T-cell (primary cell): ENCODE results near the gene DNAH8. TPM values are rescaled to one million over a fixed set of nuclear protein-coding genes. Genes with fewer than 3 reads are reported as not detected.

ENCODE experiments used
- ATAC-seq, 4 experiments: fragments of 200-7000 bp in 3 of 4; fragments of 150-1000 bp in 1 of 4; cut with Tn5 transposase; replicated peaks in 1 of 4; 1 replicate in 3 of 4; 2 replicates in 1 of 4; pipeline ENCODE4 v1.10.0; 2021; ENCODE audit warnings: moderate library complexity in 3 of 4, mild to moderate bottlenecking in 2 of 4, moderate number of reproducible peaks in 1 of 4
- CTCF ChIA-PET, 2 donors: fragments of 300-600 bp; sonication (Branson Sonifier 250); formaldehyde crosslinking; loops; one replicate each; lab custom pipeline; 2022; ENCODE audit warnings: antibody characterized with exemption in 2 of 2; lab: Charles Lee
- POLR2A ChIA-PET, 2 donors: fragments of 300-600 bp; sonication (Branson Sonifier 250); formaldehyde crosslinking; loops; one replicate each; lab custom pipeline; 2022; ENCODE audit warnings: antibody characterized with exemption in 2 of 2; lab: Charles Lee
- DNase-seq, 35 experiments: peaks; one replicate each; pipeline versions ENCODE4 v3.0.0 to v3.0.0-alpha.2; 2013 to 2023
- H3K27ac ChIP-seq: one replicate; pipeline ENCODE4 v1.5.1; 2013; ENCODE audit warnings: low read length
- H3K27me3 ChIP-seq, 2 experiments: replicated peaks in 1 of 2; 1 replicate in 1 of 2; 2 replicates in 1 of 2; pipeline versions ENCODE4 v1.6.1 to v1.7.0; 2013; ENCODE audit warnings: low read length in 1 of 2, mixed read lengths in 1 of 2; ENCODE audit not compliant: control insufficient read depth in 2 of 2, insufficient read depth in 2 of 2; ENCODE audit errors: extremely low read depth in 1 of 2
- H3K36me3 ChIP-seq, 2 donors: 1 replicate in 1 of 2; 2 replicates in 1 of 2; pipeline versions ENCODE4 v1.6.1 to v1.7.0; 2013; ENCODE audit warnings: low read length in 1 of 2; ENCODE audit not compliant: control insufficient read depth in 2 of 2, insufficient read depth in 1 of 2; ENCODE audit errors: extremely low read depth in 1 of 2
- H3K4me1 ChIP-seq, 2 experiments: 1 replicate in 1 of 2; 2 replicates in 1 of 2; pipeline versions ENCODE4 v1.6.1 to v1.7.0; 2013; ENCODE audit warnings: low read length in 2 of 2, mixed read lengths in 1 of 2; ENCODE audit not compliant: insufficient read depth in 2 of 2, control insufficient read depth in 1 of 2; ENCODE audit errors: extremely low read depth in 1 of 2
- H3K4me3 ChIP-seq, 2 donors: 1 replicate in 1 of 2; 2 replicates in 1 of 2; pipeline versions ENCODE4 v1.5.1 to v1.7.0; 2013; ENCODE audit warnings: mild to moderate bottlenecking in 2 of 2, low read length in 1 of 2, moderate library complexity in 1 of 2; ENCODE audit not compliant: control insufficient read depth in 1 of 2; ENCODE audit errors: extremely low read depth in 1 of 2
- H3K9me3 ChIP-seq: 2 replicates; pipeline ENCODE4 v1.7.0; 2013
- H3K27ac Mint-ChIP-seq, 2 donors: one replicate each; pipeline ENCODE4 v1.8.0; 2020 to 2021; ENCODE audit warnings: mild to moderate bottlenecking in 2 of 2, mixed read lengths in 2 of 2
- H3K27me3 Mint-ChIP-seq, 2 donors: one replicate each; pipeline ENCODE4 v1.8.0; 2021 to 2022; ENCODE audit warnings: mixed read lengths in 2 of 2
- H3K36me3 Mint-ChIP-seq: one replicate; pipeline ENCODE4 v1.8.0; 2021; ENCODE audit warnings: mixed read lengths
- H3K4me1 Mint-ChIP-seq, 3 donors: one replicate each; pipeline ENCODE4 v1.8.0; 2020 to 2022; ENCODE audit warnings: mixed read lengths in 3 of 3, mild to moderate bottlenecking in 1 of 3
- H3K4me3 Mint-ChIP-seq, 3 donors: one replicate each; pipeline ENCODE4 v1.8.0; 2020 to 2022; ENCODE audit warnings: mild to moderate bottlenecking in 3 of 3, mixed read lengths in 3 of 3, moderate library complexity in 3 of 3
- H3K9me3 Mint-ChIP-seq, 3 donors: one replicate each; pipeline ENCODE4 v1.8.0; 2020 to 2022; ENCODE audit warnings: mixed read lengths in 3 of 3
- WGBS: methylation state at CpG from one replicate; pipeline ENCODE4 v1.1.5; 2013; ENCODE audit warnings: missing lambda C conversion rate; ENCODE audit not compliant: insufficient coverage; 5-methylcytosine and 5-hydroxymethylcytosine counted together
- total RNA-seq, 35 experiments: library from RNA in 6 of 35; stranded (reverse) in 6 of 35; fragments of 120-200 nt in 1 of 35; gene quantifications; one replicate each; pipeline versions ENCODE4 v1.2.1 to v1.2.4 and lab custom pipeline; 2013 to 2026

Gene DNAH8
- total RNA-seq, 5 donors from 2014 or later (not counting 1 experiment from before 2014, with no cell fraction given) = 0.03 to 0.12 (median 0.08) TPM; not detected in 1

DNA sequence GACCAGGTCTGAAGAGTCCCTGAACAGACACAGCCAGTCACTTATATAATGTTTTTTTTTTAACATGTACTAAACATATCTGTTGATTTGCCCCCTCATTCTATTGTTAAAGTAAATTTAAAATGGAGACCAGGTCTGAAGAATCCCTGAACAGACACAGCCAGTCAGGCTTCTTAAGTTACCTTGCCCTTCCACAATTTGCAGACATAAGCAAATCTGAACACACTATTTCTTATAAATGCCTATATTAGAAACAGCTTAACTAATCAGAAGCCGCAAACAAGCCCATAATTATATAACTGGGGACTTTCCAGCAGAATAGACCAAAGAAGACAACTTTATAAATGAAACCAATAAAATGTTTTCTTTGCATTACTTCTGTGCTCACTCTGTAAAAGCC is 118.2 kb downstream of the DNAH8 start:
- H3K9me3 ChIP-seq = no peaks in the 10 kb centered on the region
- Mint-ChIP-seq H3K4me1 (no peaks in the 10 kb centered on the region), H3K27me3 (peaks cover 13 to 18% of the 10 kb centered on the region in 2 donors), H3K27ac (no peak overlapping the region), H3K9me3 (peaks cover 5 to 9% (median 6%) of the 10 kb centered on the region in 3 donors), H3K4me3 (no peak overlapping the region), H3K36me3 (no peaks in the 10 kb centered on the region)
- no peak overlapping the region for H3K4me3 ChIP-seq
- no peak for ATAC-seq
- H3K4me1 ChIP-seq = no peaks in the 10 kb centered on the region
- no peak for DNase-seq
- H3K36me3 ChIP-seq = no peaks in the 10 kb centered on the region
- no peak overlapping the region for H3K27ac ChIP-seq
- peaks cover 0 to 3% of the 10 kb centered on the region in 2 experiments for H3K27me3 ChIP-seq
- ChIA-PET CTCF (no interaction called here), POLR2A (no interaction called here)
- WGBS = no CpG with 5 or more reads among the region's 1 CpG

DNA sequence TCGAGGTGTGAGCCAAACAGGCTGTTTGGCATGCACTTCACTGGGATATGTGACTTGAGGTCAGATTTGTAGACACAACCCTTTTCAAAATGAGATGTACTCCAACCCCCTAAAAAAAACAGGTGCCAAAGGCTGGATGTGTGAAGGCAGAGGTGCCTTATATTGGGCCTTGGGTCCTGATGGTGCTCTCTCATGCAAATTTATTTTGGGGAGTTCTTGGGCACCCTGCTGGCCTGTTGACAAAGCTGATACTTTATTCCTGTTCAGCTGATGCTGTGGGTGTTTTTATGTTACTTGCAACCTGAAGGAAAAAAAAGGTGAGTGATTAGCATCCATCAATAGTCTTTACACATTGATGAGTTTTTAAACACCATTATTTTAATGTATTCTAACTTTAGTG is 121.5 kb downstream of the DNAH8 start:
- Histone ChIP-seq H3K27ac (no peak overlapping the region), H3K9me3 (no peaks in the 10 kb centered on the region), H3K36me3 (no peaks in the 10 kb centered on the region), H3K27me3 (no peaks in the 10 kb centered on the region), H3K4me3 (no peak overlapping the region), H3K4me1 (no peaks in the 10 kb centered on the region)
- ChIA-PET CTCF (no interaction called here), POLR2A (no interaction called here)
- Mint-ChIP-seq H3K36me3 (no peaks in the 10 kb centered on the region), H3K27me3 (peaks cover 7 to 8% of the 10 kb centered on the region in 2 donors), H3K9me3 (no peaks in the 10 kb centered on the region), H3K4me1 (no peaks in the 10 kb centered on the region), H3K4me3 (no peak overlapping the region), H3K27ac (no peak overlapping the region)
- ATAC-seq = no peak
- DNase-seq = no peak
- no CpG with 5 or more reads among the region's 1 CpG for WGBS

DNA sequence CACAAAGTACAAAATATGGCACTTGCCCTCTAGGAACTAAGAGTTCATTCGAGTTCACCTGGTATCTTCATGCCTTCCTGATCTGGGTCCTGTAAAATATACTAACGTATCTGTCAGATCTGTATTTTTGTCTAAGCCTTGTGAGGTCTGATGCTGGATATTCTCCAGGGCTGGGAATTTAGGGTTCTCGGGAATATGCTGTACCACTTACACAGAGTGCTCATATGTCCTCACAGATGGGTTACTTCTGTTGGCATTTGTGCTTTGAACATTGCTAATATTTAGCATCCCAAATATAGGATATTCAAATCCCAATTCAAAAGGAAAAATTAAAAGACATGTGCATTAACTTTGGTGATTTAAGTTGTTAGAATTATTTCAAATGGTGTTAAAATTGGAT is 122.0 kb downstream of the DNAH8 start:
- H3K36me3 Mint-ChIP-seq = no peaks in the 10 kb centered on the region
- Histone ChIP-seq H3K4me3 (no peak overlapping the region), H3K9me3 (no peaks in the 10 kb centered on the region), H3K4me1 (no peaks in the 10 kb centered on the region), H3K36me3 (no peaks in the 10 kb centered on the region), H3K27ac (no peak overlapping the region), H3K27me3 (no peaks in the 10 kb centered on the region)
- no peak overlapping the region for H3K4me3 Mint-ChIP-seq
- no peak overlapping the region for H3K27ac Mint-ChIP-seq
- DNase-seq (no peak), ATAC-seq (no peak)
- H3K9me3 Mint-ChIP-seq = no peaks in the 10 kb centered on the region
- H3K27me3 Mint-ChIP-seq = peaks cover 7 to 13% of the 10 kb centered on the region in 2 donors
- no peaks in the 10 kb centered on the region for H3K4me1 Mint-ChIP-seq
- ChIA-PET POLR2A (no interaction called here), CTCF (no interaction called here)
- no CpG with 5 or more reads among the region's 3 CpGs for WGBS

DNA sequence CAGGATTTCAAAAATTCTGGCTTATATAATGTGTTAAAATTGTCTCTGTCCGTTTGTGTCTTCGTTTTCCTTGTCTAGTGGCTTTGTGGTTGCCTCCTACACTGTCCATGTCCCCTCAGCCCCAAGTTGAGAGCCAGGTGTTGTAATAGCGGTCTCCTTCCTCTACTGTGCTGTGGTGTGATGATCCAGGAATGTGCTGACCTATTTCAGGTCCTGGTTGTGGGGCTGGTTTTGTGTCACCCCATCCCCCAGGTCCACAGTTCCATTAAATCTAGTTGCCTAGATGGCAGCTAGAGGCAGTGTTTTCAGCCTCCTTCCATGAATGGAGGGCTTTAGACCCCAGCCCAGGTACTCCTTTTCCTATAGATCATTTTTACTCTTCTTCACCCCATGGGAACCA is 128.7 kb downstream of the DNAH8 start:
- ChIA-PET CTCF (no interaction called here), POLR2A (no interaction called here)
- no peaks in the 10 kb centered on the region for H3K36me3 Mint-ChIP-seq
- WGBS = no CpG with 5 or more reads among the region's 3 CpGs
- Histone ChIP-seq H3K9me3 (no peaks in the 10 kb centered on the region), H3K4me3 (no peak overlapping the region), H3K36me3 (no peaks in the 10 kb centered on the region), H3K27me3 (no peaks in the 10 kb centered on the region), H3K4me1 (no peaks in the 10 kb centered on the region), H3K27ac (no peak overlapping the region)
- no peak overlapping the region for H3K27ac Mint-ChIP-seq
- H3K4me3 Mint-ChIP-seq = no peak overlapping the region
- DNase-seq (no peak), ATAC-seq (no peak)
- peaks cover 12 to 13% of the 10 kb centered on the region in 2 donors for H3K27me3 Mint-ChIP-seq
- H3K4me1 Mint-ChIP-seq = no peaks in the 10 kb centered on the region
- H3K9me3 Mint-ChIP-seq = no peaks in the 10 kb centered on the region

DNA sequence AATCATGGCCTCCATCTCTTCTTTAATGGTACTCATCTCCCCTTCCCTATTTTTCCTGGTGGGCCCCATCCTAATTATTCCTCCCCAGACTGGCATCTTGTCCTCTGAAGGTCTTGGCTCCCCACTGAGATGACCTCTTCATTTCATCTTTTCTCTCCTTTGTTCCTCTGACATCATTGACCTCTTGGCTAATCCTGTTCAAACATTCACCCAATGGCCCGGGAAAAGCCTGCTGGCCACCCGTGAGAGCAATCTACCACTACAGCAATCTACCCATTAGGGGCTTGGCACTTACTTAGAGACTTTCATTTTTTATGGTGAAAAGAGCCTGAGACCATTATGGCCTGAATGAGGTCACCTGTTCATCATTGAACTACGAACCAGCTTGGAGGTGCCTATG is 130.8 kb downstream of the DNAH8 start:
- Histone ChIP-seq H3K36me3 (no peaks in the 10 kb centered on the region), H3K27ac (no peak overlapping the region), H3K4me3 (no peak overlapping the region), H3K27me3 (no peaks in the 10 kb centered on the region), H3K9me3 (no peaks in the 10 kb centered on the region), H3K4me1 (no peaks in the 10 kb centered on the region)
- Mint-ChIP-seq H3K9me3 (no peaks in the 10 kb centered on the region), H3K36me3 (no peaks in the 10 kb centered on the region), H3K27me3 (peaks cover 11 to 17% of the 10 kb centered on the region in 2 donors), H3K4me1 (no peaks in the 10 kb centered on the region), H3K27ac (no peak overlapping the region), H3K4me3 (no peak overlapping the region)
- CTCF ChIA-PET = interaction anchor here in 1 of 2 donors (0.8 kb wide), 1 partner anchor 48 kb away, joined by 3 read pairs; no protein-coding TSS in a partner anchor
- POLR2A ChIA-PET = no interaction called here
- DNase-seq = no peak
- 75% methylated on average over 3 of the region's 3 CpGs for WGBS
- ATAC-seq = no peak

DNA sequence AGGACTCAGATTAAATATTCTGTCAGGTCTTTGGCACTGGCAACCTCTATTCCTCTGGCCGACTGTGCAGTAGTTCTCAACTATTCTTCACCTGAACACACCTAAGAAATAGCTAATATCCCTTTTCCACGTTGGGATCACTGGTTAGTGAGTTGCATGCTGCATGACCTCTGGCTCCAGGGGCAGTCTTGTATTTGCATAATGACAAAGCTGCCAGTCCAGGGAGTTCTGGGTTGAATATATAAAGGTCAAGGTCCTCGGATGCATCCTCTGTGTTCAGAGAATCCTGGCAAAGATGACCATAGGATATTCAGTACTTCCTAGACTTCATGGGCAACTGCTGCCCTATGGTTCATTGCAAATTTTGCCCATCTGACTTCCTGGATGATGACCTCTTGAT is 131.2 kb downstream of the DNAH8 start:
- H3K4me3 ChIP-seq = no peak overlapping the region
- H3K4me1 ChIP-seq = no peaks in the 10 kb centered on the region
- H3K27ac ChIP-seq = no peak overlapping the region
- CTCF ChIA-PET = interaction anchor here in 1 of 2 donors (0.8 kb wide), 1 partner anchor 47 kb away, joined by 3 read pairs; no protein-coding TSS in a partner anchor
- no peak overlapping the region for H3K27ac Mint-ChIP-seq
- H3K27me3 Mint-ChIP-seq = peaks cover 10 to 21% of the 10 kb centered on the region in 2 donors
- H3K36me3 Mint-ChIP-seq = no peaks in the 10 kb centered on the region
- H3K36me3 ChIP-seq = no peaks in the 10 kb centered on the region
- ATAC-seq = no peak
- 74% methylated on average over 2 of the region's 3 CpGs for WGBS
- no peaks in the 10 kb centered on the region for H3K27me3 ChIP-seq
- DNase-seq = no peak
- no peak overlapping the region for H3K4me3 Mint-ChIP-seq
- no peaks in the 10 kb centered on the region for H3K9me3 Mint-ChIP-seq
- H3K9me3 ChIP-seq = no peaks in the 10 kb centered on the region
- POLR2A ChIA-PET = no interaction called here
- no peaks in the 10 kb centered on the region for H3K4me1 Mint-ChIP-seq

DNA sequence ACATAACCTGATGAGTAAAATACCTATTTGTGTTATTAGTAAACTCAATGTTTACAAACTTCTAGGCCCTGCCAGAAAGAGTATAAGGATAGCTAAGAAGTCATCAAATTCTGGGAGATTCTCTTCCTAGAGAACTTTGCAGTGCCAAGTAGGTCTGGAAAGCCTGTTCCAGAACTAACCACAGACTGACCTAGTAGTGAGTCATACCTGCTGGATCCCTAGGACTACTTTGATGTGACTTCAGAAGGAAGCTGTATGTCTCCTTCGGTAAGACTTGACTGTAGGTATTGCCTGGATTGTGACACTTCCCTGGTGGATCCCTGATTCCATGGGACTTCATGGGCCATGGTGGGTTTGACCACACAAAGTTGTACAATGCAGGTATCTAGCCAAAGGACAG is 131.7 kb downstream of the DNAH8 start:
- no peaks in the 10 kb centered on the region for H3K36me3 ChIP-seq
- H3K4me1 ChIP-seq = no peaks in the 10 kb centered on the region
- no peak overlapping the region for H3K27ac ChIP-seq
- no peak overlapping the region for H3K4me3 ChIP-seq
- ChIA-PET POLR2A (no interaction called here), CTCF (no interaction called here)
- H3K36me3 Mint-ChIP-seq = no peaks in the 10 kb centered on the region
- WGBS = 83% methylated on average over 1 of the region's 1 CpG
- H3K27ac Mint-ChIP-seq = no peak overlapping the region
- no peaks in the 10 kb centered on the region for H3K27me3 ChIP-seq
- peaks cover 12 to 23% of the 10 kb centered on the region in 2 donors for H3K27me3 Mint-ChIP-seq
- ATAC-seq = no peak
- no peak overlapping the region for H3K4me3 Mint-ChIP-seq
- no peaks in the 10 kb centered on the region for H3K9me3 Mint-ChIP-seq
- no peak for DNase-seq
- no peaks in the 10 kb centered on the region for H3K9me3 ChIP-seq
- no peaks in the 10 kb centered on the region for H3K4me1 Mint-ChIP-seq
